IMR-90 (cell line): ENCODE results near the gene CNTN4. TPM values are rescaled to one million over a fixed set of nuclear protein-coding genes. Genes with fewer than 3 reads are reported as not detected.

Experiments
- ATAC-seq: fragments of 200-7000 bp; cut with Tn5 transposase; 2 replicates; pipeline ENCODE4 v1.9.1; 2020; ENCODE audit warnings: low read depth, mild to moderate bottlenecking, moderate library complexity
- BruUV-seq: library from RNA; stranded (reverse); fragments of 400-500 nt; replicated peaks from 2 replicates; lab custom pipeline; 2021; lab: Mats Ljungman, UMichigan
- CTCF ChIA-PET: fragments of 300-600 bp; formaldehyde crosslinking; extraction: SDS; loops from one replicate; lab custom pipeline; 2021; ENCODE audit warnings: antibody characterized with exemption; lab: Yijun Ruan, JAX
- POLR2A ChIA-PET: fragments of 300-600 bp; sonication (Branson Sonifier 250); formaldehyde crosslinking; loops from one replicate; lab custom pipeline; 2022; ENCODE audit warnings: antibody characterized with exemption; ENCODE audit not compliant: unreplicated experiment; lab: Charles Lee
- DNase-seq: peaks from one replicate; pipeline ENCODE4 v3.0.0; 2013
- H2AFZ ChIP-seq: replicated peaks from 2 replicates; pipeline ENCODE3; 2013; ENCODE audit warnings: low read length, mild to moderate bottlenecking; ENCODE audit not compliant: poor library complexity
- H2AK5ac ChIP-seq: 2 replicates; pipeline ENCODE4 v1.6.1; 2013; ENCODE audit warnings: low read depth, low read length, inconsistent platforms
- H2AK9ac ChIP-seq: replicated peaks from 2 replicates; pipeline ENCODE3; 2013; ENCODE audit warnings: mild to moderate bottlenecking, low read depth, low read length, moderate library complexity; ENCODE audit not compliant: poor library complexity
- H2BK120ac ChIP-seq: 2 replicates; pipeline ENCODE4 v1.6.1; 2013; ENCODE audit warnings: low read depth, low read length, inconsistent platforms
- H2BK15ac ChIP-seq: 3 replicates; pipeline ENCODE4 v1.6.1; 2013; ENCODE audit warnings: low read depth, low read length, inconsistent platforms
- H2BK20ac ChIP-seq: 2 replicates; pipeline ENCODE4 v1.6.1; 2013; ENCODE audit warnings: low read depth, mild to moderate bottlenecking, inconsistent platforms, low read length, moderate library complexity
- H2BK5ac ChIP-seq: 2 replicates; pipeline ENCODE4 v1.6.1; 2013; ENCODE audit warnings: mild to moderate bottlenecking, low read depth, low read length, inconsistent platforms; ENCODE audit not compliant: poor library complexity, severe bottlenecking
- H3K14ac ChIP-seq: replicated peaks from 2 replicates; pipeline ENCODE4 v1.6.1; 2013; ENCODE audit warnings: low read depth, low read length, inconsistent platforms
- H3K18ac ChIP-seq: 2 replicates; pipeline ENCODE4 v1.6.1; 2013; ENCODE audit warnings: low read depth, low read length, control low read depth
- H3K23ac ChIP-seq: 2 replicates; pipeline ENCODE4 v1.6.1; 2013; ENCODE audit warnings: low read depth, low read length, inconsistent platforms
- H3K27ac ChIP-seq: 2 replicates; pipeline ENCODE4 v1.5.1; 2013; ENCODE audit warnings: mild to moderate bottlenecking, control low read depth, low read length; ENCODE audit not compliant: insufficient read depth
- H3K27me3 ChIP-seq: 2 replicates; pipeline ENCODE4 v1.6.1; 2013; ENCODE audit warnings: low read length; ENCODE audit not compliant: control insufficient read depth, insufficient read depth
- H3K36me3 ChIP-seq: 2 replicates; pipeline ENCODE4 v1.6.1; 2013; ENCODE audit warnings: low read length, mixed read lengths; ENCODE audit not compliant: control insufficient read depth, insufficient read depth
- H3K4ac ChIP-seq: 2 replicates; pipeline ENCODE4 v1.6.1; 2013; ENCODE audit warnings: low read depth, low read length, inconsistent platforms
- H3K4me1 ChIP-seq: 2 replicates; pipeline ENCODE4 v1.6.1; 2013; ENCODE audit warnings: low read length, mixed read lengths; ENCODE audit not compliant: control insufficient read depth, insufficient read depth
- H3K4me2 ChIP-seq: 2 replicates; pipeline ENCODE4 v1.6.1; 2013; ENCODE audit warnings: low read depth, mild to moderate bottlenecking, control low read depth, low read length, moderate library complexity
- H3K4me3 ChIP-seq: 2 replicates; pipeline ENCODE4 v1.5.1; 2013; ENCODE audit warnings: low read depth, mild to moderate bottlenecking, control low read depth, low read length, moderate library complexity; ENCODE audit not compliant: insufficient read depth
- H3K56ac ChIP-seq: 2 replicates; pipeline ENCODE4 v1.6.1; 2013; ENCODE audit warnings: low read length, inconsistent platforms; ENCODE audit not compliant: insufficient read depth; ENCODE audit errors: extremely low read depth
- H3K79me1 ChIP-seq, 2 experiments: 2 replicates each; pipeline ENCODE4 v1.6.1; 2013; ENCODE audit warnings: low read length in 2 of 2, inconsistent platforms in 1 of 2, low read depth in 1 of 2
- H3K9ac ChIP-seq: 2 replicates; pipeline ENCODE4 v1.6.1; 2013; ENCODE audit warnings: low read depth, low read length, control low read depth
- H3K9me1 ChIP-seq: 2 replicates; pipeline ENCODE4 v1.6.1; 2013; ENCODE audit warnings: low read length, inconsistent platforms; ENCODE audit not compliant: insufficient read depth
- H3K9me3 ChIP-seq: 2 replicates; pipeline ENCODE4 v1.6.1; 2013; ENCODE audit warnings: low read length; ENCODE audit not compliant: control insufficient read depth, insufficient read depth
- H4K20me1 ChIP-seq: 2 replicates; pipeline ENCODE4 v1.6.1; 2013; ENCODE audit warnings: low read length, inconsistent platforms; ENCODE audit not compliant: insufficient read depth
- H4K5ac ChIP-seq: 2 replicates; pipeline ENCODE4 v1.6.1; 2013; ENCODE audit warnings: mild to moderate bottlenecking, low read depth, low read length, control low read depth
- H4K8ac ChIP-seq, 2 experiments: 2 replicates each; pipeline ENCODE4 v1.6.1; 2013; ENCODE audit warnings: low read depth in 2 of 2, low read length in 2 of 2, control low read depth in 1 of 2, inconsistent platforms in 1 of 2
- H4K91ac ChIP-seq: 2 replicates; pipeline ENCODE4 v1.6.1; 2013; ENCODE audit warnings: low read depth, low read length, inconsistent platforms; ENCODE audit not compliant: insufficient read depth
- MAFK ChIP-seq: IDR thresholded peaks from 2 replicates; pipeline ENCODE4 v1.6.1; 2012; ENCODE audit warnings: low read depth, low read length, improper control_type of control experiment
- MAZ ChIP-seq: IDR thresholded peaks from 2 replicates; pipeline ENCODE4 v1.6.1; 2012; ENCODE audit warnings: low read depth, mild to moderate bottlenecking, low read length, improper control_type of control experiment, moderate library complexity, borderline replicate concordance
- MXI1 ChIP-seq: IDR thresholded peaks from 2 replicates; pipeline ENCODE4 v1.6.1; 2012; ENCODE audit warnings: low read depth, mild to moderate bottlenecking, low read length, moderate library complexity, borderline replicate concordance
- NFE2L2 ChIP-seq: fragments of 150-350 bp; IDR thresholded peaks from 2 replicates; pipeline ENCODE4 v1.6.1; 2016; ENCODE audit warnings: low read depth, mild to moderate bottlenecking, low read length
- RCOR1 ChIP-seq: IDR thresholded peaks from 2 replicates; pipeline ENCODE4 v1.6.1; 2012; ENCODE audit warnings: mild to moderate bottlenecking, low read length, improper control_type of control experiment; ENCODE audit not compliant: insufficient replicate concordance
- WGBS, 2 experiments: methylation state at CpG; one replicate each; pipeline versions ENCODE4 v1.1.5 to v1.1.7; 2013; ENCODE audit warnings: missing lambda C conversion rate in 2 of 2; ENCODE audit not compliant: insufficient read length in 1 of 2; ENCODE audit errors: extremely low coverage in 2 of 2; 5-methylcytosine and 5-hydroxymethylcytosine counted together
- dilution Hi-C: fragments of 300-500 bp; cut with HindIII; formaldehyde crosslinking; loops from one replicate; pipeline ENCODE4 v1.14.3; 2018; ENCODE audit warnings: low sequenced_read_pairs; ENCODE audit not compliant: unreplicated experiment
- in situ Hi-C: fragments of 300-500 bp; cut with MboI; formaldehyde crosslinking; loops from 3 replicates; pipeline ENCODE4 v1.14.3; 2019; ENCODE audit warnings: low sequenced_read_pairs, inconsistent platforms, mixed read lengths
- intact Hi-C: fragments of 100-400 bp; cut with micrococcal nuclease; formaldehyde crosslinking; loops from 2 replicates; pipeline ENCODE4 v1.10.0; 2022
- polyA plus RNA-seq, 3 experiments: library from polyadenylated mRNA; depleted of rRNA; stranded (reverse); fragments of >200 nt; gene quantifications; 2 replicates each; pipeline ENCODE4 v1.2.3, GENCODE V29; 2012; ENCODE audit warnings: low replicate concordance in 1 of 3
- total RNA-seq: library from RNA; depleted of rRNA; stranded (reverse); fragments of >200 nt; gene quantifications from 2 replicates; pipeline ENCODE4 v1.2.3, GENCODE V29; 2012
- TF ChIP-seq, protein P1 (sequence below): conservative IDR thresholded peaks from 2 replicates; pipeline ENCODE4 v1.5.1; 2012; ENCODE audit warnings: mild to moderate bottlenecking, low read depth, low read length, improper control_type of control experiment

The CNTN4 gene
- total and polyA plus RNA-seq, 2 of the 4 experiments (the other 2 are of a cell fraction) = under 0.01 TPM; not detected in 1

GRCh38 chr3:3038201-3038991 is 939.7 kb downstream of the CNTN4 start (continued):
- TF ChIP-seq MXI1 = no peak

- no peak overlapping the region for H3K56ac ChIP-seq
- CTCF ChIA-PET = no interaction called here
- in situ Hi-C loops = no loop called here
Observed at GRCh38 chr3:3053974-3054373, 955.3 kb downstream of the CNTN4 start.

More at GRCh38 chr3:3053974-3054373, 955.3 kb downstream of the CNTN4 start:
- H3K9ac ChIP-seq = no peak overlapping the region
- no peak overlapping the region for H2BK20ac ChIP-seq
- peaks cover 5% of the 10 kb centered on the region; the same call in 1 of the 2 replicates for H3K9me3 ChIP-seq
- H3K4me2 ChIP-seq = no peak overlapping the region
- H3K4me1 ChIP-seq = no peaks in the 10 kb centered on the region
- TF ChIP-seq, protein P1, sequence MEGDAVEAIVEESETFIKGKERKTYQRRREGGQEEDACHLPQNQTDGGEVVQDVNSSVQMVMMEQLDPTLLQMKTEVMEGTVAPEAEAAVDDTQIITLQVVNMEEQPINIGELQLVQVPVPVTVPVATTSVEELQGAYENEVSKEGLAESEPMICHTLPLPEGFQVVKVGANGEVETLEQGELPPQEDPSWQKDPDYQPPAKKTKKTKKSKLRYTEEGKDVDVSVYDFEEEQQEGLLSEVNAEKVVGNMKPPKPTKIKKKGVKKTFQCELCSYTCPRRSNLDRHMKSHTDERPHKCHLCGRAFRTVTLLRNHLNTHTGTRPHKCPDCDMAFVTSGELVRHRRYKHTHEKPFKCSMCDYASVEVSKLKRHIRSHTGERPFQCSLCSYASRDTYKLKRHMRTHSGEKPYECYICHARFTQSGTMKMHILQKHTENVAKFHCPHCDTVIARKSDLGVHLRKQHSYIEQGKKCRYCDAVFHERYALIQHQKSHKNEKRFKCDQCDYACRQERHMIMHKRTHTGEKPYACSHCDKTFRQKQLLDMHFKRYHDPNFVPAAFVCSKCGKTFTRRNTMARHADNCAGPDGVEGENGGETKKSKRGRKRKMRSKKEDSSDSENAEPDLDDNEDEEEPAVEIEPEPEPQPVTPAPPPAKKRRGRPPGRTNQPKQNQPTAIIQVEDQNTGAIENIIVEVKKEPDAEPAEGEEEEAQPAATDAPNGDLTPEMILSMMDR = no peak
- TF ChIP-seq NFE2L2 (no peak), RCOR1 (no peak), MAZ (no peak), MAFK (no peak)
- no peaks in the 10 kb centered on the region for H3K9me1 ChIP-seq
- no peak overlapping the region for H3K23ac ChIP-seq
- no peak overlapping the region for H2BK5ac ChIP-seq
- H2AFZ ChIP-seq = no peak overlapping the region
- no peaks in the 10 kb centered on the region for H4K20me1 ChIP-seq
- H3K14ac ChIP-seq = no peak overlapping the region
- no peaks in the 10 kb centered on the region for H3K79me1 ChIP-seq
- ATAC-seq = peak; percentile 24; the same call in 1 of the 2 replicates
- POLR2A ChIA-PET = no interaction called here
- no TSS peak for BruUV-seq
- no peak overlapping the region for H3K18ac ChIP-seq
- DNase-seq = peak; percentile 12
- no peak overlapping the region for H2AK9ac ChIP-seq
- dilution Hi-C loops (no loop called here), intact Hi-C loops (no loop called here)
- no peak overlapping the region for H4K5ac ChIP-seq
- WGBS, 2 experiments = 60% methylated on average over 1 of the region's 4 CpGs; no CpG with 5 or more reads in 1 of the 2 experiments
- no peak overlapping the region for H2BK120ac ChIP-seq
- H3K4me3 ChIP-seq = no peak overlapping the region
- H4K8ac ChIP-seq = no peak overlapping the region
- H4K91ac ChIP-seq = no peak overlapping the region
- no peaks in the 10 kb centered on the region for H3K27me3 ChIP-seq
- H2BK15ac ChIP-seq = no peak overlapping the region
- no peak overlapping the region for H3K27ac ChIP-seq
- no peaks in the 10 kb centered on the region for H3K36me3 ChIP-seq
- no peak overlapping the region for H3K4ac ChIP-seq
- H2AK5ac ChIP-seq = no peak overlapping the region
